SK-N-SH treated with all-trans-retinoic acid at 6 μM for 48 hours (cell line): Measurements from ENCODE around the gene RUSC1.

Experiments used
- ATAC-seq: fragments of 200-7000 bp; cut with Tn5 transposase; 3 replicates; pipeline ENCODE4 v1.9.1; 2020; ENCODE audit warnings: mild to moderate bottlenecking, moderate library complexity
- BACH2 ChIP-seq: fragments of 250-450 bp; sonication (Bioruptor Pico); IDR thresholded peaks from 2 replicates; pipeline ENCODE4 v1.9.0; 2021; ENCODE audit warnings: mild to moderate bottlenecking, borderline replicate concordance
- CSDC2 ChIP-seq: fragments of 250-450 bp; sonication (Bioruptor Pico); IDR thresholded peaks from 2 replicates; pipeline ENCODE4 v1.5.0; 2020; ENCODE audit warnings: mild to moderate bottlenecking, moderate library complexity
- ESRRG ChIP-seq: fragments of 250-450 bp; sonication (Bioruptor Pico); IDR thresholded peaks from 2 replicates; pipeline ENCODE4 v1.6.1; 2021; ENCODE audit warnings: mild to moderate bottlenecking
- GLIS3 ChIP-seq: fragments of 250-450 bp; sonication (Bioruptor Pico); IDR thresholded peaks from 2 replicates; pipeline ENCODE4 v1.5.0; 2020; ENCODE audit warnings: mild to moderate bottlenecking, moderate library complexity
- ISL1 ChIP-seq: fragments of 250-450 bp; sonication (Bioruptor Pico); IDR thresholded peaks from 2 replicates; pipeline ENCODE4 v2.1.2; 2022; ENCODE audit warnings: mild to moderate bottlenecking, moderate library complexity
- OSR1 ChIP-seq: fragments of 250-450 bp; sonication (Bioruptor Pico); IDR thresholded peaks from 2 replicates; pipeline ENCODE4 v1.8.0; 2022; ENCODE audit warnings: moderate library complexity, mild to moderate bottlenecking, inconsistent platforms
- PPARA ChIP-seq: fragments of 250-450 bp; sonication (Bioruptor Pico); IDR thresholded peaks from 2 replicates; pipeline ENCODE4 v1.5.0; 2020; ENCODE audit warnings: mild to moderate bottlenecking, borderline replicate concordance
- RARB ChIP-seq: fragments of 250-450 bp; sonication (Bioruptor Pico); IDR thresholded peaks from 2 replicates; pipeline ENCODE4 v1.8.0; 2021; ENCODE audit warnings: mild to moderate bottlenecking, moderate library complexity
- SNAI2 ChIP-seq: fragments of 250-450 bp; sonication (Bioruptor Pico); IDR thresholded peaks from 2 replicates; pipeline ENCODE4 v1.5.0; 2020; ENCODE audit warnings: mild to moderate bottlenecking, moderate library complexity
- TCF4 ChIP-seq: fragments of 250-450 bp; sonication (Bioruptor Pico); IDR thresholded peaks from 2 replicates; pipeline ENCODE4 v1.8.0; 2021; ENCODE audit warnings: mild to moderate bottlenecking, moderate library complexity, borderline replicate concordance
- TOX ChIP-seq: fragments of 250-450 bp; sonication (Bioruptor Pico); IDR thresholded peaks from 2 replicates; pipeline ENCODE4 v1.8.0; 2021; ENCODE audit warnings: mild to moderate bottlenecking, moderate library complexity, borderline replicate concordance
- ZC3H10 ChIP-seq: fragments of 250-450 bp; sonication (Bioruptor Pico); IDR thresholded peaks from 2 replicates; pipeline ENCODE4 v1.5.1; 2021; ENCODE audit warnings: mild to moderate bottlenecking, moderate library complexity
- ZFP3 ChIP-seq: fragments of 250-450 bp; sonication (Bioruptor Pico); IDR thresholded peaks from 2 replicates; pipeline ENCODE4 v1.5.0; 2020; ENCODE audit warnings: mild to moderate bottlenecking, moderate library complexity
- ZFP30 ChIP-seq: fragments of 450-650 bp; formaldehyde crosslinking; IDR thresholded peaks from 2 replicates; pipeline ENCODE4 v1.5.0; 2022; ENCODE audit warnings: mild to moderate bottlenecking, moderate library complexity
- ZNF70 ChIP-seq: fragments of 450-650 bp; formaldehyde crosslinking; IDR thresholded peaks from 2 replicates; pipeline ENCODE4 v1.5.0; 2020; ENCODE audit warnings: mild to moderate bottlenecking, moderate library complexity
- ZNF8 ChIP-seq: fragments of 450-650 bp; formaldehyde crosslinking; IDR thresholded peaks from 2 replicates; pipeline ENCODE4 v1.5.0; 2020; ENCODE audit warnings: mild to moderate bottlenecking, moderate library complexity
- TF ChIP-seq, protein P1 (sequence below): fragments of 250-450 bp; sonication (Bioruptor Pico); IDR thresholded peaks from 2 replicates; pipeline ENCODE4 v1.5.0; 2020; ENCODE audit warnings: mild to moderate bottlenecking, moderate library complexity
- TF ChIP-seq, protein P2 (sequence below): fragments of 250-450 bp; sonication (Bioruptor Pico); IDR thresholded peaks from 2 replicates; pipeline ENCODE4 v1.8.0; 2021; ENCODE audit warnings: low read depth, mild to moderate bottlenecking, moderate library complexity, borderline replicate concordance
- TF ChIP-seq, protein P3 (sequence below): fragments of 250-450 bp; sonication (Bioruptor Pico); IDR thresholded peaks from 2 replicates; pipeline ENCODE4 v1.5.1; 2020; ENCODE audit warnings: low read depth, mild to moderate bottlenecking, moderate library complexity

RUSC1 gene

DNA sequence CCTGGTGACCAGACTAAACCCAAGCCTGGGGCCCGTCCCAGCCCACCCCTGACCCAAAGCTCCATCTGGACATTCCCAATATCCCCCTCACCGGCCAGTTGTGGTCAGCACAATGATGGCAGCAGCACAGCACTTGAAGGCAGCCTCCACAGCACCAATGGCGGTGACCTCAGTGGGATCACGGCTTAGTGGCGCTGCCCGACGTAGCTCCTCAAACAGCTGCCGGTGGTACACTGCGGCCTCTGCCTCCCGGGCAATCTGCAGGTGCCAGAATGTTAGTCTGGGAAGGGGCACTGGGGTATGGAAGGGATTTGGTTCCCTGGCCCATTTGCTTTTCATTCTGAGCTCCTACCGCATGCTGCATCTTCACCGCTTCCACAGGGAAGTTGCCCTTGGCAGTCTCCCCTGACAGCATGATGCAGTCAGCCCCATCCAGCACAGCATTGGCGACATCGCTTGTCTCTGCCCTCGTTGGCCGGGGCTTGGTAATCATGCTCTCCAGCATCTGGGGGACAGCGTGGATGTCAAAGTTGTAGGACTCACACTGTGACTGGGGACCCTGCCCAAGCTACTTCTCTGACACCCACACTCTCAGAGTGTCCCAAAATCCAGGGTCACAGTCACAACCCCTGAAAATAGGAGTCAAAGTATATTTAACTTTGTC is 27.5 kb upstream of the RUSC1 start:
- TF ChIP-seq, protein P1, sequence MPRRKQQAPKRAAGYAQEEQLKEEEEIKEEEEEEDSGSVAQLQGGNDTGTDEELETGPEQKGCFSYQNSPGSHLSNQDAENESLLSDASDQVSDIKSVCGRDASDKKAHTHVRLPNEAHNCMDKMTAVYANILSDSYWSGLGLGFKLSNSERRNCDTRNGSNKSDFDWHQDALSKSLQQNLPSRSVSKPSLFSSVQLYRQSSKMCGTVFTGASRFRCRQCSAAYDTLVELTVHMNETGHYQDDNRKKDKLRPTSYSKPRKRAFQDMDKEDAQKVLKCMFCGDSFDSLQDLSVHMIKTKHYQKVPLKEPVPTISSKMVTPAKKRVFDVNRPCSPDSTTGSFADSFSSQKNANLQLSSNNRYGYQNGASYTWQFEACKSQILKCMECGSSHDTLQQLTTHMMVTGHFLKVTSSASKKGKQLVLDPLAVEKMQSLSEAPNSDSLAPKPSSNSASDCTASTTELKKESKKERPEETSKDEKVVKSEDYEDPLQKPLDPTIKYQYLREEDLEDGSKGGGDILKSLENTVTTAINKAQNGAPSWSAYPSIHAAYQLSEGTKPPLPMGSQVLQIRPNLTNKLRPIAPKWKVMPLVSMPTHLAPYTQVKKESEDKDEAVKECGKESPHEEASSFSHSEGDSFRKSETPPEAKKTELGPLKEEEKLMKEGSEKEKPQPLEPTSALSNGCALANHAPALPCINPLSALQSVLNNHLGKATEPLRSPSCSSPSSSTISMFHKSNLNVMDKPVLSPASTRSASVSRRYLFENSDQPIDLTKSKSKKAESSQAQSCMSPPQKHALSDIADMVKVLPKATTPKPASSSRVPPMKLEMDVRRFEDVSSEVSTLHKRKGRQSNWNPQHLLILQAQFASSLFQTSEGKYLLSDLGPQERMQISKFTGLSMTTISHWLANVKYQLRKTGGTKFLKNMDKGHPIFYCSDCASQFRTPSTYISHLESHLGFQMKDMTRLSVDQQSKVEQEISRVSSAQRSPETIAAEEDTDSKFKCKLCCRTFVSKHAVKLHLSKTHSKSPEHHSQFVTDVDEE (CRISPR knock-in tag), result no peak
- TF ChIP-seq, protein P2, sequence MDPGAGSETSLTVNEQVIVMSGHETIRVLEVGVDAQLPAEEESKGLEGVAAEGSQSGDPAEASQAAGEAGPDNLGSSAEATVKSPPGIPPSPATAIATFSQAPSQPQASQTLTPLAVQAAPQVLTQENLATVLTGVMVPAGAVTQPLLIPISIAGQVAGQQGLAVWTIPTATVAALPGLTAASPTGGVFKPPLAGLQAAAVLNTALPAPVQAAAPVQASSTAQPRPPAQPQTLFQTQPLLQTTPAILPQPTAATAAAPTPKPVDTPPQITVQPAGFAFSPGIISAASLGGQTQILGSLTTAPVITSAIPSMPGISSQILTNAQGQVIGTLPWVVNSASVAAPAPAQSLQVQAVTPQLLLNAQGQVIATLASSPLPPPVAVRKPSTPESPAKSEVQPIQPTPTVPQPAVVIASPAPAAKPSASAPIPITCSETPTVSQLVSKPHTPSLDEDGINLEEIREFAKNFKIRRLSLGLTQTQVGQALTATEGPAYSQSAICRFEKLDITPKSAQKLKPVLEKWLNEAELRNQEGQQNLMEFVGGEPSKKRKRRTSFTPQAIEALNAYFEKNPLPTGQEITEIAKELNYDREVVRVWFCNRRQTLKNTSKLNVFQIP (CRISPR knock-in tag), result no peak
- TF ChIP-seq TOX (no peak), OSR1 (CRISPR knock-in tag) (no peak), ZFP3 (CRISPR knock-in tag) (no peak), CSDC2 (CRISPR knock-in tag) (no peak), GLIS3 (no peak), PPARA (CRISPR knock-in tag) (no peak), ZNF70 (CRISPR knock-in tag) (no peak), SNAI2 (CRISPR knock-in tag) (no peak), TCF4 (no peak), ZFP30 (CRISPR knock-in tag) (no peak)
- TF ChIP-seq, all 23 proteins: peak for 0
- no peak; the same call in 2 of the 3 replicates for ATAC-seq

DNA sequence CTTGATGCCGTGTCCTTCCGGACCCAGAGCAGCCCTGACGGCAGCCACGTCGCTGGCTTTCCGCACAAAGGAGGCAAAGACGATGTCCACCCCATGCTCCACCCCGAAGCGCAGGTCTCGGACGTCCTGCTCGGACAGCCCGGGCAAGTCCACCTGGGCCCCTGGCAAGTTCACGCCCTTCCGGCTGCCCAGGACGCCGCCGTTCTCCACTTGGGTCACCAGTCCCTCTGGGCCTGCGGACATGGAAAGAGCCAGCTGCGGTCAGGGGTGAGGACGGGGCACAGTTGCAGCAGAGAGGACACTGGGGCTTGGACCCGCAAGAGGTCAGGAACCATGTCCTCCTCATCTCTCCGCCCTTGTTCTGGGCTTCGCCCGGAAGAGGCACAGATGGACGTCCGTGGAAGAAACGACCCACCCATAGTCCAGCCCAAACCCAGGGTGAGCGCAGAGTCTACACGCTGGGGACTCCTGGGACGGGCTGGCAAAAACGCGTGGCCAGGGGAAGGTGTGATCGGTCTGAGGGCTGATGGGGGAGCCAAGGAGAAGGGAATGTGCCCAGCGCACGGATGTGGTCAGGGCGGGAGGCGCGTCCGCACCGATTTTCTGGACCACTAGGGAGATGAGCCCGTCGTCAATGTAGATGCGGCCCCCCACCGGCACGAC is 26.0 kb upstream of the RUSC1 start:
- ATAC-seq, result no peak
- TF ChIP-seq ZC3H10 (CRISPR knock-in tag), result no peak
- no peak for TF ChIP-seq CSDC2 (CRISPR knock-in tag)
- no peak for TF ChIP-seq ISL1 (CRISPR knock-in tag)
- TF ChIP-seq, protein P2 (CRISPR knock-in tag), result no peak
- TF ChIP-seq, protein P3, sequence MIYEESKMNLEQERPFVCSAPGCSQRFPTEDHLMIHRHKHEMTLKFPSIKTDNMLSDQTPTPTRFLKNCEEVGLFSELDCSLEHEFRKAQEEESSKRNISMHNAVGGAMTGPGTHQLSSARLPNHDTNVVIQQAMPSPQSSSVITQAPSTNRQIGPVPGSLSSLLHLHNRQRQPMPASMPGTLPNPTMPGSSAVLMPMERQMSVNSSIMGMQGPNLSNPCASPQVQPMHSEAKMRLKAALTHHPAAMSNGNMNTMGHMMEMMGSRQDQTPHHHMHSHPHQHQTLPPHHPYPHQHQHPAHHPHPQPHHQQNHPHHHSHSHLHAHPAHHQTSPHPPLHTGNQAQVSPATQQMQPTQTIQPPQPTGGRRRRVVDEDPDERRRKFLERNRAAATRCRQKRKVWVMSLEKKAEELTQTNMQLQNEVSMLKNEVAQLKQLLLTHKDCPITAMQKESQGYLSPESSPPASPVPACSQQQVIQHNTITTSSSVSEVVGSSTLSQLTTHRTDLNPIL (CRISPR knock-in tag), result no peak
- TF ChIP-seq TOX, result no peak
- no peak for TF ChIP-seq ZNF8 (CRISPR knock-in tag)
- no peak for TF ChIP-seq BACH2 (CRISPR knock-in tag)
- TF ChIP-seq ESRRG (CRISPR knock-in tag), result no peak

DNA sequence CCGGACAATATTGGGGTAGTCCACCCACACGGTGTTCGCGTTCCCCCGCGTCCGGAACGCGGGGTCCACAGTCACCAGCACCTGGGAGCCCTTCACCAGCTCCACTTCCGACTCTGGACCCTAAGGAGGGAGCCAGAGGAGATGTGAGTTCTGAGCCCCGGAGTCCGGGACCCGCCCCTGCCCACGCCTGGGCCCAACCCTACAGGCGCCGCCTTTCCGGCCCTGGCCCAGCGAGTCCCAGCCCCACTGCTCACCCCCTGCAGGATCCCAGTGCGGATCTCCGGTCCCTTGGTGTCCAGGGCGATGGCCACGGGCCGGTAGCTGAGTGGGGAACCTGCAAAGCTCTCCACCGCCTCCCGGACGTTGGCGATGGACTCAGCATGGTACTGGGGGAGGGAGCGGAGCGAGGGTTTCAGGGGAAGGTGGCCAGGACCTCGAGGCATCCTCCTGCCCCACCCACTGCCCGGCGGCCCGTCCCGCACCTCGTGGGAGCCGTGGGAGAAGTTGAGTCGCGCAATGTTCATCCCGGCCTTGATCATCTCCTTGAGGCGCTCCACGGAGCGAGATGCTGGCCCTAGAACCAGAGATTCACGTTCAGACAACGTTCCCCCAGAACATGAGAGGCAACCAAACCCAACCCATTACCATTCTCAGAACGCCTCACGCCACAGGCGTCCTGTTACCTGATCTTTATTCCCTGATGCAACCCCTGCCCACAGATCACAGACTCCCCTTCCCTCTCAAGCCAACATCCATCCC is 25.3 kb upstream of the RUSC1 start:
- ATAC-seq, result no peak
- TF ChIP-seq RARB (CRISPR knock-in tag), result no peak
- TF ChIP-seq TCF4, result no peak
- no peak for TF ChIP-seq ISL1 (CRISPR knock-in tag)
- no peak for TF ChIP-seq BACH2 (CRISPR knock-in tag)
- TF ChIP-seq ESRRG (CRISPR knock-in tag), result no peak
- no peak for TF ChIP-seq SNAI2 (CRISPR knock-in tag)
- TF ChIP-seq, protein P3 (CRISPR knock-in tag), result no peak
- no peak for TF ChIP-seq ZNF70 (CRISPR knock-in tag)
- no peak for TF ChIP-seq ZNF8 (CRISPR knock-in tag)
